ENCODE measurements around the gene CLP1. TPM values are rescaled to one million over a fixed set of nuclear protein-coding genes. Genes with fewer than 3 reads are reported as not detected.

CLP1 gene
- total and polyA plus RNA-seq, 10 donors = 8.3 to 21.6 (median 13.6) TPM

DNA sequence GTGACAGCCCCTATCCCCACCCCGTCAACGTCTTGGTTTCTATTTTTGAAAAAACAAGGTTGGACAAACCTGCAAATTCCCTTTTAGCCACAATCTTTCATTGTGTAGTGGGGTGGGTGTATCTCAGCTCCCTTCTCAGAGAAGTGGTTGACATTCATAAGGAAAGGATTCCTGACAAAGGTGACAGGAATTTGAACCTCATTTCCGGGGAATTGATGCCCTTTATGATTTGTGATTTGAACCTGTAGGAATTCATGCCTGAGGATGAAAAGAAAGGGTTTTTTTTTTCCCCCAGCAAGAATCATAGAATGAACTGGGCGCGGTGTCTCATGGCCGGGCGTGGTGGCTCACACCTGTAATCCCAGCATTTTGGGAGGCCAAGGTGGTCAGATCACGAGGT, 22.3 kb upstream of the CLP1 start:
- TF ChIP-seq POLR2A (IDR thresholded peaks at IDR 0.05) (no peak), POLR2AphosphoS5 (IDR thresholded peaks at IDR 0.05) (no peak)
- TF ChIP-seq, protein P1, sequence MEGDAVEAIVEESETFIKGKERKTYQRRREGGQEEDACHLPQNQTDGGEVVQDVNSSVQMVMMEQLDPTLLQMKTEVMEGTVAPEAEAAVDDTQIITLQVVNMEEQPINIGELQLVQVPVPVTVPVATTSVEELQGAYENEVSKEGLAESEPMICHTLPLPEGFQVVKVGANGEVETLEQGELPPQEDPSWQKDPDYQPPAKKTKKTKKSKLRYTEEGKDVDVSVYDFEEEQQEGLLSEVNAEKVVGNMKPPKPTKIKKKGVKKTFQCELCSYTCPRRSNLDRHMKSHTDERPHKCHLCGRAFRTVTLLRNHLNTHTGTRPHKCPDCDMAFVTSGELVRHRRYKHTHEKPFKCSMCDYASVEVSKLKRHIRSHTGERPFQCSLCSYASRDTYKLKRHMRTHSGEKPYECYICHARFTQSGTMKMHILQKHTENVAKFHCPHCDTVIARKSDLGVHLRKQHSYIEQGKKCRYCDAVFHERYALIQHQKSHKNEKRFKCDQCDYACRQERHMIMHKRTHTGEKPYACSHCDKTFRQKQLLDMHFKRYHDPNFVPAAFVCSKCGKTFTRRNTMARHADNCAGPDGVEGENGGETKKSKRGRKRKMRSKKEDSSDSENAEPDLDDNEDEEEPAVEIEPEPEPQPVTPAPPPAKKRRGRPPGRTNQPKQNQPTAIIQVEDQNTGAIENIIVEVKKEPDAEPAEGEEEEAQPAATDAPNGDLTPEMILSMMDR (IDR thresholded peaks at IDR 0.05 in 8 of 11, conservative IDR thresholded peaks at IDR 0.05 in 3 of 11) = no peak
- H3K4me3 ChIP-seq = no peak overlapping the region
- H3K4me1 ChIP-seq = peaks cover 6 to 31% (median 27%) of the 10 kb centered on the region in 6 donors
- intact Hi-C loops (cut with DNase I; ENCODE audit: low total_unique reads) = no loop called here
- no peak for DNase-seq
- WGBS, 5 donors = 87 to 92% (median 89%) methylated on average over 8 of the region's 8 CpGs
- no peaks in the 10 kb centered on the region for H3K36me3 ChIP-seq
- peaks cover 0 to 85% (median 20%) of the 10 kb centered on the region in 7 donors for H3K27me3 ChIP-seq (replicated peaks in 1 of 7)
- H3K9me3 ChIP-seq = no peaks in the 10 kb centered on the region
- no peak overlapping the region for H3K27ac ChIP-seq

- Histone ChIP-seq H3K9me3 (no peaks in the 10 kb centered on the region), H3K4me1 (peaks cover 6 to 47% (median 31%) of the 10 kb centered on the region in 6 donors), H3K36me3 (no peaks in the 10 kb centered on the region), H3K27ac (peak overlapping the region in 5 of 8 donors; percentile 78 to 86 (median 80)), H3K27me3 (replicated peaks in 1 of 7) (peaks cover 0 to 71% (median 20%) of the 10 kb centered on the region in 7 donors), H3K4me3 (peak overlapping the region; percentile 39 to 73 (median 54))
- WGBS, 5 donors = 23 to 33% (median 25%) methylated on average over 15 to 18 of the region's 18 CpGs
- intact Hi-C loops (cut with DNase I; ENCODE audit: low total_unique reads) = no loop called here
- no peak for DNase-seq
- TF ChIP-seq POLR2A (IDR thresholded peaks at IDR 0.05) (no peak), POLR2AphosphoS5 (IDR thresholded peaks at IDR 0.05) (no peak)
- TF ChIP-seq, protein P1 (IDR thresholded peaks at IDR 0.05 in 8 of 11, conservative IDR thresholded peaks at IDR 0.05 in 3 of 11) = no peak
Observed at GRCh38 chr11:57637626-57638004, 19.9 kb upstream of the CLP1 start.

GRCh38 chr11:57638005-57638781, 19.4 kb upstream of the CLP1 start:
- Histone ChIP-seq H3K27ac (peak overlapping the region; percentile 3 to 86 (median 79)), H3K4me1 (peaks cover 6 to 47% (median 31%) of the 10 kb centered on the region in 6 donors), H3K9me3 (no peaks in the 10 kb centered on the region), H3K4me3 (peak overlapping the region; percentile 39 to 73 (median 54)), H3K36me3 (no peaks in the 10 kb centered on the region), H3K27me3 (replicated peaks in 1 of 7) (peaks cover 0 to 65% (median 20%) of the 10 kb centered on the region in 7 donors)
- WGBS, 5 donors = 1 to 5% (median 2%) methylated on average over 47 of the region's 47 CpGs
- intact Hi-C loops (cut with DNase I; ENCODE audit: low total_unique reads) = no loop called here
- peak; percentile 16 to 69 (median 49) for TF ChIP-seq POLR2AphosphoS5 (IDR thresholded peaks at IDR 0.05)
- TF ChIP-seq, protein P1 (IDR thresholded peaks at IDR 0.05 in 8 of 11, conservative IDR thresholded peaks at IDR 0.05 in 3 of 11) = no peak
- DNase-seq = no peak

DNA sequence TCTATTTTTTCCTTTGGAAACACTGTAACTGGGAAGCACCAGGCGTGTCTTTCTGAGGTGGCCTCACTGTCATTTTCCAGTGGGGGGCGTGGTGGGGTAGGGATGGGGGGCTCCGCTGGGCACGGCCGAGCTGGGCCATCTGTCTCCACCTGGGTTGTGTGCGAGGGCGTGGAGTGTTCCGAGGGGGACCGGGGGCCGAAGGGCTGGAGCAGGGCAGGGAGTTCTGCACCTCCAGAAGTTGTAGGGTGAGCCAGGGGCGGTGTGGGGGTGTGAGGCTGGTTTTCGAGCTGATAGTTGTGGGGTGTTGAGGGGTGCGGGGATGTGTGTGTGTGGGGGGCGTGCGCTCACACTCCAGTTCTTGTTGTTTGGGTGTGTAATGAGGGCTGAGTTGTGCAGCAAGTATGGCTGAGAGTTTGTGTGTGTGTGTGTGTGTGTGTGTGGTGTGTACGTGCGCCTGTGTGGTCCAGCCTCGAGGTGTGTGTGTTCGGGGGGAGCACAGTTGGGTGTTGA, 18.7 kb upstream of the CLP1 start:
- Histone ChIP-seq H3K27ac (peak overlapping the region in 7 of 8 donors; percentile 77 to 86 (median 80)), H3K4me1 (peaks cover 6 to 47% (median 31%) of the 10 kb centered on the region in 6 donors), H3K4me3 (peak overlapping the region; percentile 39 to 73 (median 54)), H3K36me3 (no peaks in the 10 kb centered on the region), H3K27me3 (replicated peaks in 1 of 7) (peaks cover 0 to 59% (median 20%) of the 10 kb centered on the region in 7 donors), H3K9me3 (no peaks in the 10 kb centered on the region)
- WGBS, 5 donors = 0 to 5% (median 2%) methylated on average over 17 to 19 of the region's 19 CpGs
- TF ChIP-seq POLR2A (IDR thresholded peaks at IDR 0.05) = no peak
- DNase-seq = no peak
- intact Hi-C loops (cut with DNase I; ENCODE audit: low total_unique reads) = no loop called here

Data from spleen (tissue), 11 donors.